ENCODE measurements around the gene WIF1.

Gene WIF1

GRCh38 chr12:65121956-65122469 lies 908 bp upstream of the WIF1 start:
- no peak for DNase-seq (ENCODE audit: low read depth)

GRCh38 chr12:65119063-65119462 lies 2.0 kb downstream of the WIF1 start:
- no peak for DNase-seq (ENCODE audit: low read depth)

GRCh38 chr12:65113621-65114035 lies 7.5 kb downstream of the WIF1 start:
- DNase-seq (ENCODE audit: low read depth): no peak

GRCh38 chr12:65106948-65107347 lies 14.2 kb downstream of the WIF1 start:
- DNase-seq (ENCODE audit: low read depth): no peak

GRCh38 chr12:65100140-65100539 lies 21.0 kb downstream of the WIF1 start:
- no peak for DNase-seq (ENCODE audit: low read depth)

- no peak for DNase-seq (ENCODE audit: low read depth)
Observed at GRCh38 chr12:65099182-65099581, 21.9 kb downstream of the WIF1 start.

GRCh38 chr12:65098364-65098763 lies 22.7 kb downstream of the WIF1 start:
- no peak for DNase-seq (ENCODE audit: low read depth)

- DNase-seq (ENCODE audit: low read depth): no peak
Observed at GRCh38 chr12:65094722-65095121, 26.4 kb downstream of the WIF1 start.

- DNase-seq (ENCODE audit: low read depth): no peak
Observed at GRCh38 chr12:65093606-65094005, 27.5 kb downstream of the WIF1 start.

- no peak for DNase-seq (ENCODE audit: low read depth)
Observed at GRCh38 chr12:65090461-65090860, 30.6 kb downstream of the WIF1 start.

- DNase-seq (ENCODE audit: low read depth): no peak
Observed at GRCh38 chr12:65086236-65086635, 34.9 kb downstream of the WIF1 start.

GRCh38 chr12:65084579-65084978 lies 36.5 kb downstream of the WIF1 start:
- DNase-seq (ENCODE audit: low read depth): no peak

GRCh38 chr12:65083581-65083980 lies 37.5 kb downstream of the WIF1 start:
- no peak for DNase-seq (ENCODE audit: low read depth)

GRCh38 chr12:65082406-65082805 lies 38.7 kb downstream of the WIF1 start:
- no peak for DNase-seq (ENCODE audit: low read depth)

GRCh38 chr12:65081496-65081895 lies 39.6 kb downstream of the WIF1 start:
- DNase-seq (ENCODE audit: low read depth): no peak

GRCh38 chr12:65074932-65075331 lies 46.2 kb downstream of the WIF1 start:
- DNase-seq (ENCODE audit: low read depth): no peak

- no peak for DNase-seq (ENCODE audit: low read depth)
Observed at GRCh38 chr12:65069336-65069735, 51.8 kb downstream of the WIF1 start.

GRCh38 chr12:65067383-65067782 lies 53.7 kb downstream of the WIF1 start:
- no peak for DNase-seq (ENCODE audit: low read depth)

GRCh38 chr12:65055859-65056258 lies 65.2 kb downstream of the WIF1 start:
- no peak for DNase-seq (ENCODE audit: low read depth)

- no peak for DNase-seq (ENCODE audit: low read depth)
Observed at GRCh38 chr12:65051218-65051617, 69.9 kb downstream of the WIF1 start.

- no peak for DNase-seq (ENCODE audit: low read depth)
Observed at GRCh38 chr12:65045269-65045668, 75.8 kb downstream of the WIF1 start.

- no peak for DNase-seq (ENCODE audit: low read depth)
Observed at GRCh38 chr12:65039301-65039700, 81.8 kb downstream of the WIF1 start.

GRCh38 chr12:65025136-65025535 lies 96.0 kb downstream of the WIF1 start:
- DNase-seq (ENCODE audit: low read depth): no peak

- no peak for DNase-seq (ENCODE audit: low read depth)
Observed at GRCh38 chr12:65023485-65023884, 97.6 kb downstream of the WIF1 start.

GRCh38 chr12:65022960-65023359 lies 98.1 kb downstream of the WIF1 start:
- DNase-seq (ENCODE audit: low read depth): no peak
